Calu3 (cell line): ENCODE results near the gene COTL1. TPM values are rescaled to one million over a fixed set of nuclear protein-coding genes. Genes with fewer than 3 reads are reported as not detected.
A peak's percentile ranks its signal among the peaks of the same experiment; 100 is the strongest.

Experiments used
- BruUV-seq: library from RNA; stranded (reverse); fragments of 400-500 nt; replicated peaks from 2 replicates; lab custom pipeline; 2021; lab: Mats Ljungman, UMichigan
- CTCF ChIA-PET: fragments of 300-600 bp; sonication (Branson Sonifier 250); formaldehyde crosslinking; loops from one replicate; lab custom pipeline; 2022; ENCODE audit warnings: antibody characterized with exemption; lab: Charles Lee
- DNase-seq: peaks from one replicate; pipeline ENCODE4 v3.0.0; 2022
- H3K27ac Mint-ChIP-seq: one replicate; pipeline ENCODE4 v1.8.0; 2022; ENCODE audit warnings: mixed read lengths; ENCODE audit not compliant: unreplicated experiment
- H3K27me3 Mint-ChIP-seq: one replicate; pipeline ENCODE4 v1.8.0; 2022; ENCODE audit warnings: mixed read lengths; ENCODE audit not compliant: unreplicated experiment
- H3K36me3 Mint-ChIP-seq: one replicate; pipeline ENCODE4 v1.8.0; 2022; ENCODE audit warnings: mild to moderate bottlenecking, moderate library complexity, mixed read lengths; ENCODE audit not compliant: insufficient read depth, unreplicated experiment
- H3K4me1 Mint-ChIP-seq: one replicate; pipeline ENCODE4 v1.8.0; 2022; ENCODE audit warnings: mild to moderate bottlenecking, low read depth, mixed read lengths; ENCODE audit not compliant: unreplicated experiment
- H3K4me3 Mint-ChIP-seq: one replicate; pipeline ENCODE4 v1.8.0; 2022; ENCODE audit warnings: mild to moderate bottlenecking, low read depth, moderate library complexity, mixed read lengths; ENCODE audit not compliant: unreplicated experiment
- H3K9me3 Mint-ChIP-seq: one replicate; pipeline ENCODE4 v1.8.0; 2022; ENCODE audit warnings: low read depth, mixed read lengths; ENCODE audit not compliant: unreplicated experiment
- CTCF ChIP-seq: fragments of 200-600 bp; IDR thresholded peaks from one replicate; pipeline ENCODE4 v1.8.0; 2022; ENCODE audit warnings: antibody characterized with exemption; ENCODE audit not compliant: unreplicated experiment
- intact Hi-C: fragments of 100-400 bp; cut with micrococcal nuclease; formaldehyde crosslinking; loops from one replicate; pipeline ENCODE4 v1.10.0; 2022; ENCODE audit not compliant: unreplicated experiment
- total RNA-seq: library from RNA; stranded (reverse); gene quantifications from 2 replicates; pipeline ENCODE4 v1.2.3, GENCODE V29; 2022

COTL1 gene
- total RNA-seq, 1 experiment from 2014 or later = 343 TPM

DNA sequence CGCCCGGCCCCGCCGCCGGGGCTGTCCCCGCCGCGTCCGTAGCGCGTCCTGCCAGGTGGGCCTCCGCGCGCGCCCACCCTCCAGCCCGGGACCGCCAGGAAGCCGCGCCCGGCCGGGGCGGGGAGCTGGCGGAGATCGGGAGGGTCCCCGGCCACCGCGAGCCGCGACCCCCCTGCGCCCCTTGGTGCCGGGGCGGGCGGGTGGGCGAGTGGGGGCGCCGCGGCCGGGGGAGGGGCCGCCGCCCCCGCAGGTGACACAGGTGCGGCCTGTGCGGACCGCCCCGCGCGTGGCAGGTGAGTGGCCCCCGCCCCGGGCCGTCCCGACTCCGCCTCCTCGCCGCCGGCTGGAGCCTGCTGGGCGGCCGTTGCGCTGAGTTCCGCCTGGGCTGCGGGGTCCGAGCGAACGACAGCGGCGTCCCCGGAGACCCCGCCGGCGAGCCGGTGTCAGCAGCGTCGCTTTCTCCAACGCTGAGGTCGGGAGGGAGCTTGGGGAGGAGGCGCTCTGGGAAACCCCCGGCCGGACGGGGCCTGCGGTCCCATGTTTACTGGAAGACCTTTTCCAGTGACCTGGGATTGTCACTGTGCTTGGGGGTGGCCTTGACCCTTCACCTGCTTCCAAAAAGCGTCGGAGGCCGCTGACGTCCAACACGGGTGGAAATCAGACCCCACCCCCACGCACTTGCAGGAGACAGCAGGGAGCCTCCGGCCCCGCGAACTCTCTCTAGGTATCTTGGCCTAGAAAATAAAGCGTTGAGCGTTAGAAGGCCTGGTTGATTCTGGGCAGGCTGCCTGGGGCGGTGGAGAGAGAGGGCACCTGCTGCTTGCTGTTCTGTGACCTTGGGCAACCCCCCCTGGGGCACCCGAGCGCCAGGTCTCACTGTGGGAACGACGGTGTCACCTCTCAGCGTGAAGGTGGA is 31.0 kb upstream of the COTL1 start:
- CTCF ChIA-PET = interaction anchor here (0.6 to 1.3 kb wide), 3 partner anchors 24 to 89 kb away, joined by 3 to 5 read pairs (median 3); no protein-coding TSS in a partner anchor
- TF ChIP-seq CTCF = no peak
- no TSS peak for BruUV-seq
- intact Hi-C loops = no loop called here
- peak; percentile 76 for DNase-seq
- H3K4me3 Mint-ChIP-seq = peak overlapping the region; percentile 87
- peaks cover 22% of the 10 kb centered on the region for H3K27me3 Mint-ChIP-seq
- no peaks in the 10 kb centered on the region for H3K9me3 Mint-ChIP-seq
- peaks cover 27% of the 10 kb centered on the region for H3K4me1 Mint-ChIP-seq
- peak overlapping the region; percentile 59 for H3K27ac Mint-ChIP-seq
- peaks cover 62% of the 10 kb centered on the region for H3K36me3 Mint-ChIP-seq

GRCh38 chr16:84647828-84648594 is 30.1 kb upstream of the COTL1 start, which contains the start of gene KLHL36:
TSS of gene KLHL36 (plus strand) at chr16:84648511. CDS start at chr16:84650868, 2,357 bp downstream.
- CTCF ChIA-PET = interaction anchor here (1.2 to 1.3 kb wide), 2 partner anchors 78 to 90 kb away, joined by 3 to 5 read pairs; no protein-coding TSS in a partner anchor
- H3K27me3 Mint-ChIP-seq = peaks cover 28% of the 10 kb centered on the region
- TF ChIP-seq CTCF = no peak
- H3K4me3 Mint-ChIP-seq = peak within 1 kb of the TSS; percentile 87
- intact Hi-C loops = no loop called here
- H3K36me3 Mint-ChIP-seq = peaks cover 58% of the 10 kb centered on the region
- DNase-seq = peak; percentile 79
- peak within 1 kb of the TSS; percentile 94 for H3K27ac Mint-ChIP-seq
- no peaks in the 10 kb centered on the region for H3K9me3 Mint-ChIP-seq
- peaks cover 30% of the 10 kb centered on the region for H3K4me1 Mint-ChIP-seq
- no TSS peak for BruUV-seq

GRCh38 chr16:84643674-84644073 is 25.8 kb upstream of the COTL1 start:
- no peak for TF ChIP-seq CTCF
- peaks cover 10% of the 10 kb centered on the region for H3K4me1 Mint-ChIP-seq
- CTCF ChIA-PET = no interaction called here
- H3K9me3 Mint-ChIP-seq = no peaks in the 10 kb centered on the region
- no peak for DNase-seq
- intact Hi-C loops = no loop called here
- peaks cover 37% of the 10 kb centered on the region for H3K27me3 Mint-ChIP-seq
- peaks cover 14% of the 10 kb centered on the region for H3K36me3 Mint-ChIP-seq
- no peak overlapping the region for H3K27ac Mint-ChIP-seq
- no peak overlapping the region for H3K4me3 Mint-ChIP-seq
- BruUV-seq = no TSS peak

- H3K9me3 Mint-ChIP-seq = no peaks in the 10 kb centered on the region
- peaks cover 37% of the 10 kb centered on the region for H3K27me3 Mint-ChIP-seq
- CTCF ChIA-PET = no interaction called here
- H3K4me1 Mint-ChIP-seq = peaks cover 10% of the 10 kb centered on the region
- no peak overlapping the region for H3K27ac Mint-ChIP-seq
- peaks cover 12% of the 10 kb centered on the region for H3K36me3 Mint-ChIP-seq
- intact Hi-C loops = no loop called here
- TF ChIP-seq CTCF = no peak
- no peak overlapping the region for H3K4me3 Mint-ChIP-seq
- no peak for DNase-seq
- no TSS peak for BruUV-seq
Observed at GRCh38 chr16:84643180-84643583, 25.3 kb upstream of the COTL1 start.
